GM21526 (cell line): ENCODE measurements around the gene TFAP2A.

ENCODE experiments used
- ATAC-seq: cut with Tn5 transposase; IDR thresholded peaks from one replicate; pipeline ENCODE4 v1.9.1; 2021; ENCODE audit warnings: moderate library complexity; ENCODE audit not compliant: unreplicated experiment, low FRiP score

TFAP2A gene

GRCh38 chr6:10413850-10414738, 780 bp downstream of the TFAP2A start:
- ATAC-seq, result no peak

GRCh38 chr6:10413262-10413849, 1.5 kb downstream of the TFAP2A start:
- ATAC-seq, result peak; percentile 32

- peak; percentile 27 for ATAC-seq
Observed at GRCh38 chr6:10412461-10413261, 2.2 kb downstream of the TFAP2A start.

- ATAC-seq, result peak; percentile 43
Observed at GRCh38 chr6:10411971-10412460, 2.9 kb downstream of the TFAP2A start.

- peak; percentile 16 for ATAC-seq
Observed at GRCh38 chr6:10411131-10411970, 3.5 kb downstream of the TFAP2A start.

- no peak for ATAC-seq
Observed at GRCh38 chr6:10410207-10411050, 4.4 kb downstream of the TFAP2A start.

- ATAC-seq, result no peak
Observed at GRCh38 chr6:10409731-10410206, 5.1 kb downstream of the TFAP2A start.

GRCh38 chr6:10409233-10409721, 5.6 kb downstream of the TFAP2A start:
- ATAC-seq, result no peak

- ATAC-seq, result no peak
Observed at GRCh38 chr6:10408457-10408856, 6.4 kb downstream of the TFAP2A start.

- ATAC-seq, result no peak
Observed at GRCh38 chr6:10407674-10408054, 7.2 kb downstream of the TFAP2A start.

- no peak for ATAC-seq
Observed at GRCh38 chr6:10407018-10407673, 7.7 kb downstream of the TFAP2A start.

GRCh38 chr6:10406556-10406955, 8.3 kb downstream of the TFAP2A start:
- ATAC-seq, result no peak

- ATAC-seq, result no peak
Observed at GRCh38 chr6:10405513-10405900, 9.4 kb downstream of the TFAP2A start.

GRCh38 chr6:10404799-10405512, 9.9 kb downstream of the TFAP2A start:
- ATAC-seq, result no peak

GRCh38 chr6:10404107-10404798, 10.6 kb downstream of the TFAP2A start:
- ATAC-seq, result peak; percentile 95

GRCh38 chr6:10403385-10404106, 11.3 kb downstream of the TFAP2A start:
- ATAC-seq, result peak; percentile 37
